CD8-positive, alpha-beta memory T cell (primary cell): ENCODE data around the gene KCNK4. TPM values are rescaled to one million over a fixed set of nuclear protein-coding genes. Genes with fewer than 3 reads are reported as not detected.

Experiments used
- CTCF ChIA-PET: fragments of 350-600 bp; sonication (Branson Sonifier 250); formaldehyde crosslinking; loops from one replicate; lab custom pipeline; 2021; ENCODE audit warnings: antibody characterized with exemption; lab: Charles Lee
- POLR2A ChIA-PET: fragments of 350-600 bp; sonication (Branson Sonifier 250); formaldehyde crosslinking; loops from one replicate; lab custom pipeline; 2021; ENCODE audit warnings: antibody characterized with exemption; lab: Charles Lee
- DNase-seq, 5 donors: peaks; one replicate each; pipeline versions ENCODE4 v3.0.0 to v3.0.0-alpha.2; 2020 to 2022; ENCODE audit warnings: mixed read lengths in 1 of 5
- H3K27ac ChIP-seq: one replicate; pipeline ENCODE4 v1.7.0; 2013; ENCODE audit warnings: low read depth, mild to moderate bottlenecking, low read length, moderate library complexity
- H3K27me3 ChIP-seq: 2 replicates; pipeline ENCODE4 v1.7.0; 2013; ENCODE audit warnings: low read length, mild to moderate bottlenecking; ENCODE audit not compliant: insufficient read depth, poor library complexity, severe bottlenecking
- H3K36me3 ChIP-seq: 2 replicates; pipeline ENCODE4 v1.7.0; 2013; ENCODE audit warnings: mild to moderate bottlenecking, low read length, moderate library complexity; ENCODE audit not compliant: insufficient read depth
- H3K4me1 ChIP-seq: 2 replicates; pipeline ENCODE4 v1.7.0; 2013; ENCODE audit warnings: mild to moderate bottlenecking, low read length, moderate library complexity; ENCODE audit not compliant: insufficient read depth
- H3K4me3 ChIP-seq: 2 replicates; pipeline ENCODE4 v1.7.0; 2013; ENCODE audit warnings: mild to moderate bottlenecking, low read length
- H3K9me3 ChIP-seq: 2 replicates; pipeline ENCODE4 v1.7.0; 2013; ENCODE audit warnings: mild to moderate bottlenecking, low read length
- H3K27ac Mint-ChIP-seq, 8 donors: one replicate each; pipeline ENCODE4 v1.8.0; 2020 to 2021; ENCODE audit warnings: mixed read lengths in 8 of 8, mild to moderate bottlenecking in 6 of 8, inconsistent platforms in 3 of 8, moderate library complexity in 3 of 8
- H3K27me3 Mint-ChIP-seq, 2 donors: one replicate each; pipeline ENCODE4 v1.8.0; 2020 to 2021; ENCODE audit warnings: mixed read lengths in 2 of 2, mild to moderate bottlenecking in 1 of 2, moderate library complexity in 1 of 2
- H3K36me3 Mint-ChIP-seq, 3 donors: one replicate each; pipeline ENCODE4 v1.8.0; 2020 to 2021; ENCODE audit warnings: mixed read lengths in 3 of 3, inconsistent platforms in 1 of 3, mild to moderate bottlenecking in 1 of 3
- H3K4me1 Mint-ChIP-seq, 3 donors: one replicate each; pipeline ENCODE4 v1.8.0; 2020 to 2021; ENCODE audit warnings: mixed read lengths in 3 of 3, inconsistent platforms in 1 of 3, mild to moderate bottlenecking in 1 of 3
- H3K4me3 Mint-ChIP-seq, 7 donors: one replicate each; pipeline ENCODE4 v1.8.0; 2020 to 2021; ENCODE audit warnings: mixed read lengths in 7 of 7, mild to moderate bottlenecking in 6 of 7, moderate library complexity in 4 of 7, inconsistent platforms in 2 of 7
- H3K9me3 Mint-ChIP-seq, 5 donors: one replicate each; pipeline ENCODE4 v1.8.0; 2020 to 2022; ENCODE audit warnings: mixed read lengths in 5 of 5, mild to moderate bottlenecking in 3 of 5, moderate library complexity in 2 of 5, inconsistent platforms in 1 of 5
- polyA plus RNA-seq: library from polyadenylated mRNA; unstranded; fragments of 300-500 nt; fragmentation: Illumina TruSeq; gene quantifications from one replicate; pipeline ENCODE4 v1.2.3, GENCODE V29; 2021
- total RNA-seq, 2 experiments: library from RNA; stranded (reverse); gene quantifications; one replicate each; pipeline ENCODE4 v1.2.3, GENCODE V29; 2021

KCNK4 gene
- total and polyA plus RNA-seq, 3 experiments from 2014 or later: not detected

DNA sequence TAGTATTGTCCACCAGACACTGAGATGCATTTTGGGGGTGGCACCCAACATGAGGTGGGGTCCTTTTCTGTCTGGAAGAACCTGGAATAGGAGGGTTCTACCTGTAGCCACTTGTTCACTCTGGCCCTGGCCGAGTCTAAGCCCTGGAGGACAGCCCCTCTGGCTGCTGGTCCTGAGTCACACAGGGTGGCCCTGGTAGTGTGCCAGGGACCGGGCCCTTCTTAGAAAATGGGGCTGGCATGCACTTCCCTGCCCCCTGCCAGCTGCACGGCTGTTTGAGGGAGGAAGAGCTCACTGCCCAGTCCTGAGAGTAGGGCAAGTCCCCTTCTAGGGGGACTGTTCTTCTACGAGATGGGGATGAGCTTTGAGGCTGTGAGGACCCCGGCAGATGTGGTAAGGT lies 37.6 kb upstream of the KCNK4 start:
- peaks cover 6 to 27% (median 11%) of the 10 kb centered on the region in 3 donors for H3K4me1 Mint-ChIP-seq
- H3K36me3 Mint-ChIP-seq: peaks cover 0 to 19% (median 0%) of the 10 kb centered on the region in 3 donors
- POLR2A ChIA-PET: no interaction called here
- Histone ChIP-seq H3K9me3 (no peaks in the 10 kb centered on the region), H3K27me3 (no peaks in the 10 kb centered on the region), H3K27ac (no peak overlapping the region), H3K4me3 (no peak overlapping the region), H3K36me3 (no peaks in the 10 kb centered on the region), H3K4me1 (peaks cover 26% of the 10 kb centered on the region)
- no peaks in the 10 kb centered on the region for H3K27me3 Mint-ChIP-seq
- H3K27ac Mint-ChIP-seq: peak overlapping the region in 1 of 8 donors; percentile 69
- H3K9me3 Mint-ChIP-seq: no peaks in the 10 kb centered on the region
- H3K4me3 Mint-ChIP-seq: peak overlapping the region in 5 of 7 donors; percentile 8 to 68 (median 29)
- CTCF ChIA-PET: interaction anchor here (1.0 to 2.2 kb wide), 5 partner anchors 11 to 64 kb away, joined by 3 to 9 read pairs (median 5); partner anchors contain the start of genes FERMT3, PRDX5 and TRMT112
- no peak for DNase-seq

DNA sequence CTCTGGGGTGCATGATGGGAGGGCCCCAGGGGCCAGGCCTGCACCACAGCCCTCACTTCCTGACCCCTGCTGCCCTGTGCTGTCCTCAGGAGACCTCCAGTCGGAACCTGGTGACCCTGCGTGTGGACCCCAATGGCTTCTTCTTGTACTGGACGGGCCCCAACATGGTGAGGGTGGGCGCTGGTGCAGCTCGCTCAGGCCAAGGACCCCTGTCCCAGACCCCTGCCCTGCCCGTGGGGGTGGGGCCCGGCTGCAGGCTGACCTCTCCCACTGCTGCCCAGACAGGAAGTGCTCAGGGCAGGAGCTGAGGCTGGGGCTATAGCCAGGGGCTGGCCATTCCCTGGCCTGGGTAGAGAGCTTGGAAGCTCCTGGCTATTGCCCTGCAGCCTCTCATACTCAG lies 36.8 kb upstream of the KCNK4 start:
- H3K9me3 ChIP-seq: no peaks in the 10 kb centered on the region
- POLR2A ChIA-PET: interaction anchor here (0.6 kb wide), 1 partner anchor 13 kb away, joined by 6 read pairs; no protein-coding TSS in a partner anchor
- Mint-ChIP-seq H3K27me3 (no peaks in the 10 kb centered on the region), H3K36me3 (peaks cover 0 to 22% (median under 1%) of the 10 kb centered on the region in 3 donors), H3K27ac (peak overlapping the region in 1 of 8 donors; percentile 69), H3K9me3 (no peaks in the 10 kb centered on the region), H3K4me1 (peaks cover 7 to 27% (median 11%) of the 10 kb centered on the region in 3 donors), H3K4me3 (peak overlapping the region in 1 of 7 donors; percentile 72)
- H3K4me3 ChIP-seq: no peak overlapping the region
- H3K27ac ChIP-seq: no peak overlapping the region
- no peak for DNase-seq
- no peaks in the 10 kb centered on the region for H3K36me3 ChIP-seq
- CTCF ChIA-PET: interaction anchor here (0.7 to 2.2 kb wide), 6 partner anchors 8 to 63 kb away, joined by 3 to 9 read pairs (median 4); partner anchors contain the start of genes FERMT3, PRDX5 and TRMT112
- peaks cover 26% of the 10 kb centered on the region for H3K4me1 ChIP-seq
- H3K27me3 ChIP-seq: no peaks in the 10 kb centered on the region

GRCh38 chr11:64255135-64256128 lies 35.7 kb upstream of the KCNK4 start:
- Mint-ChIP-seq H3K4me3 (no peak overlapping the region), H3K27ac (peak overlapping the region in 1 of 8 donors; percentile 43), H3K36me3 (peaks cover 0 to 31% (median 3%) of the 10 kb centered on the region in 3 donors), H3K27me3 (no peaks in the 10 kb centered on the region), H3K4me1 (peaks cover 8 to 30% (median 13%) of the 10 kb centered on the region in 3 donors), H3K9me3 (no peaks in the 10 kb centered on the region)
- H3K4me1 ChIP-seq: peaks cover 24% of the 10 kb centered on the region
- no peak overlapping the region for H3K4me3 ChIP-seq
- CTCF ChIA-PET: interaction anchor here (0.7 to 2.7 kb wide), 4 partner anchors 9 to 49 kb away, joined by 3 to 9 read pairs (median 5); no protein-coding TSS in a partner anchor
- H3K36me3 ChIP-seq: no peaks in the 10 kb centered on the region
- no peak overlapping the region for H3K27ac ChIP-seq
- H3K27me3 ChIP-seq: no peaks in the 10 kb centered on the region
- no peaks in the 10 kb centered on the region for H3K9me3 ChIP-seq
- POLR2A ChIA-PET: no interaction called here
- no peak for DNase-seq

DNA sequence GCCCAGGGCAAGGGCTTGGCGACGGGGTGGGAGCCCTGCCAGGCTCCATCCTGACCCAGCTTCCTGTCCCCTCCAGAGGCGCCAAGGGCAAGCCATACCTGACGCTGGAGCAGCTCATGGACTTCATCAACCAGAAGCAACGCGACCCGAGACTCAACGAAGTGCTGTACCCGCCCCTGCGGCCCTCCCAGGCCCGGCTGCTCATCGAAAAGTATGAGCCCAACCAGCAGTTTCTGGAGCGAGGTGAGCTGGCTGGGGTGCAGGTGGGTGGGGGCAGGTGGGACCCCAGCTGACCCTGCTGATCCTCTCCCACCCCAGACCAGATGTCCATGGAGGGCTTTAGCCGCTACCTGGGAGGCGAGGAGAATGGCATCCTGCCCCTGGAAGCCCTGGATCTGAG lies 34.8 kb upstream of the KCNK4 start:
- ChIA-PET CTCF (interaction anchor here (1.0 to 2.7 kb wide), 3 partner anchors 45 to 52 kb away, joined by 3 to 7 read pairs (median 4); no protein-coding TSS in a partner anchor), POLR2A (interaction anchor here (0.6 kb wide), 1 partner anchor 30 kb away, joined by 3 read pairs; no protein-coding TSS in a partner anchor)
- no peaks in the 10 kb centered on the region for H3K9me3 Mint-ChIP-seq
- Histone ChIP-seq H3K9me3 (no peaks in the 10 kb centered on the region), H3K4me3 (no peak overlapping the region), H3K27me3 (no peaks in the 10 kb centered on the region), H3K36me3 (no peaks in the 10 kb centered on the region), H3K27ac (no peak overlapping the region), H3K4me1 (peaks cover 17% of the 10 kb centered on the region)
- peaks cover 6 to 23% (median 13%) of the 10 kb centered on the region in 3 donors for H3K4me1 Mint-ChIP-seq
- no peak overlapping the region for H3K27ac Mint-ChIP-seq
- H3K27me3 Mint-ChIP-seq: no peaks in the 10 kb centered on the region
- no peak for DNase-seq
- H3K36me3 Mint-ChIP-seq: peaks cover 0 to 31% (median 3%) of the 10 kb centered on the region in 3 donors
- no peak overlapping the region for H3K4me3 Mint-ChIP-seq

DNA sequence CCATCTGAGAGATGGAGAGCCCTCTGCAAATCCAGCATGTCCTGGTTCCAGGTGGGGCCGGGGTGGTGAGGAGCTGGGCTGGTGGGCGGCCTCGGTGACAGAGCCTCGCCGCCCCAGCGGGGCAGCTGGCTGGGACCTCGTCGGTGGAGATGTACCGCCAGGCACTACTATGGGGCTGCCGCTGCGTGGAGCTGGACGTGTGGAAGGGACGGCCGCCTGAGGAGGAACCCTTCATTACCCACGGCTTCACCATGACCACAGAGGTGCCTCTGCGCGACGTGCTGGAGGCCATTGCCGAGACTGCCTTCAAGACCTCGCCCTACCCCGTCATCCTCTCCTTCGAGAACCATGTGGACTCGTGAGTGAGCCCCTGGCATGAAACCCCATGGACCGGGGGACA lies 32.7 kb upstream of the KCNK4 start:
- no peak overlapping the region for H3K4me3 Mint-ChIP-seq
- no peaks in the 10 kb centered on the region for H3K36me3 ChIP-seq
- POLR2A ChIA-PET: no interaction called here
- CTCF ChIA-PET: interaction anchor here (0.7 to 2.7 kb wide), 4 partner anchors 11 to 54 kb away, joined by 3 to 7 read pairs (median 4); no protein-coding TSS in a partner anchor
- H3K36me3 Mint-ChIP-seq: peaks cover 0 to 38% (median 5%) of the 10 kb centered on the region in 3 donors
- H3K27me3 Mint-ChIP-seq: no peaks in the 10 kb centered on the region
- no peak for DNase-seq
- no peak overlapping the region for H3K27ac Mint-ChIP-seq
- H3K4me3 ChIP-seq: no peak overlapping the region
- no peaks in the 10 kb centered on the region for H3K27me3 ChIP-seq
- no peaks in the 10 kb centered on the region for H3K9me3 ChIP-seq
- no peaks in the 10 kb centered on the region for H3K4me1 ChIP-seq
- no peak overlapping the region for H3K27ac ChIP-seq
- no peaks in the 10 kb centered on the region for H3K9me3 Mint-ChIP-seq
- peaks cover 1 to 12% (median 6%) of the 10 kb centered on the region in 3 donors for H3K4me1 Mint-ChIP-seq

GRCh38 chr11:64258946-64259532 lies 32.1 kb upstream of the KCNK4 start:
- Mint-ChIP-seq H3K36me3 (peaks cover 0 to 38% (median 5%) of the 10 kb centered on the region in 3 donors), H3K27ac (peak overlapping the region in 2 of 8 donors; percentile 34 to 52), H3K27me3 (no peaks in the 10 kb centered on the region), H3K9me3 (no peaks in the 10 kb centered on the region), H3K4me1 (peaks cover 0 to 6% (median 6%) of the 10 kb centered on the region in 3 donors), H3K4me3 (no peak overlapping the region)
- no peaks in the 10 kb centered on the region for H3K27me3 ChIP-seq
- H3K4me3 ChIP-seq: no peak overlapping the region
- H3K4me1 ChIP-seq: no peaks in the 10 kb centered on the region
- H3K9me3 ChIP-seq: no peaks in the 10 kb centered on the region
- H3K27ac ChIP-seq: no peak overlapping the region
- ChIA-PET CTCF (interaction anchor here (1.6 kb wide), 1 partner anchor 10 kb away, joined by 3 read pairs; no protein-coding TSS in a partner anchor), POLR2A (no interaction called here)
- no peak for DNase-seq
- H3K36me3 ChIP-seq: no peaks in the 10 kb centered on the region

- DNase-seq: no peak
- Mint-ChIP-seq H3K4me1 (peaks cover 0 to 6% (median 6%) of the 10 kb centered on the region in 3 donors), H3K27ac (peak overlapping the region in 4 of 8 donors; percentile 34 to 58 (median 44)), H3K27me3 (no peaks in the 10 kb centered on the region), H3K4me3 (no peak overlapping the region), H3K36me3 (peaks cover 0 to 38% (median 5%) of the 10 kb centered on the region in 3 donors), H3K9me3 (no peaks in the 10 kb centered on the region)
- POLR2A ChIA-PET: no interaction called here
- Histone ChIP-seq H3K27me3 (no peaks in the 10 kb centered on the region), H3K36me3 (no peaks in the 10 kb centered on the region), H3K4me3 (no peak overlapping the region), H3K9me3 (no peaks in the 10 kb centered on the region), H3K27ac (no peak overlapping the region), H3K4me1 (no peaks in the 10 kb centered on the region)
- CTCF ChIA-PET: interaction anchor here (2.1 kb wide), 1 partner anchor 55 kb away, joined by 8 read pairs; no protein-coding TSS in a partner anchor
Observed at GRCh38 chr11:64259533-64260067, 31.5 kb upstream of the KCNK4 start.
